IMR-90 (cell line): ENCODE measurements around the gene GNA15. TPM values are rescaled to one million over a fixed set of nuclear protein-coding genes. Genes with fewer than 3 reads are reported as not detected.

Source experiments
- ATAC-seq: fragments of 200-7000 bp; cut with Tn5 transposase; 2 replicates; pipeline ENCODE4 v1.9.1; 2020; ENCODE audit warnings: low read depth, mild to moderate bottlenecking, moderate library complexity
- BruUV-seq: library from RNA; stranded (reverse); fragments of 400-500 nt; replicated peaks from 2 replicates; lab custom pipeline; 2021; lab: Mats Ljungman, UMichigan
- CTCF ChIA-PET: fragments of 300-600 bp; formaldehyde crosslinking; extraction: SDS; loops from one replicate; lab custom pipeline; 2021; ENCODE audit warnings: antibody characterized with exemption; lab: Yijun Ruan, JAX
- POLR2A ChIA-PET: fragments of 300-600 bp; sonication (Branson Sonifier 250); formaldehyde crosslinking; loops from one replicate; lab custom pipeline; 2022; ENCODE audit warnings: antibody characterized with exemption; ENCODE audit not compliant: unreplicated experiment; lab: Charles Lee
- DNase-seq: peaks from one replicate; pipeline ENCODE4 v3.0.0; 2013
- H2AFZ ChIP-seq: replicated peaks from 2 replicates; pipeline ENCODE3; 2013; ENCODE audit warnings: low read length, mild to moderate bottlenecking; ENCODE audit not compliant: poor library complexity
- H2AK5ac ChIP-seq: 2 replicates; pipeline ENCODE4 v1.6.1; 2013; ENCODE audit warnings: low read depth, low read length, inconsistent platforms
- H2AK9ac ChIP-seq: replicated peaks from 2 replicates; pipeline ENCODE3; 2013; ENCODE audit warnings: mild to moderate bottlenecking, low read depth, low read length, moderate library complexity; ENCODE audit not compliant: poor library complexity
- H2BK120ac ChIP-seq: 2 replicates; pipeline ENCODE4 v1.6.1; 2013; ENCODE audit warnings: low read depth, low read length, inconsistent platforms
- H2BK15ac ChIP-seq: 3 replicates; pipeline ENCODE4 v1.6.1; 2013; ENCODE audit warnings: low read depth, low read length, inconsistent platforms
- H2BK20ac ChIP-seq: 2 replicates; pipeline ENCODE4 v1.6.1; 2013; ENCODE audit warnings: low read depth, mild to moderate bottlenecking, inconsistent platforms, low read length, moderate library complexity
- H2BK5ac ChIP-seq: 2 replicates; pipeline ENCODE4 v1.6.1; 2013; ENCODE audit warnings: mild to moderate bottlenecking, low read depth, low read length, inconsistent platforms; ENCODE audit not compliant: poor library complexity, severe bottlenecking
- H3K14ac ChIP-seq: replicated peaks from 2 replicates; pipeline ENCODE4 v1.6.1; 2013; ENCODE audit warnings: low read depth, low read length, inconsistent platforms
- H3K18ac ChIP-seq: 2 replicates; pipeline ENCODE4 v1.6.1; 2013; ENCODE audit warnings: low read depth, low read length, control low read depth
- H3K23ac ChIP-seq: 2 replicates; pipeline ENCODE4 v1.6.1; 2013; ENCODE audit warnings: low read depth, low read length, inconsistent platforms
- H3K27ac ChIP-seq: 2 replicates; pipeline ENCODE4 v1.5.1; 2013; ENCODE audit warnings: mild to moderate bottlenecking, control low read depth, low read length; ENCODE audit not compliant: insufficient read depth
- H3K27me3 ChIP-seq: 2 replicates; pipeline ENCODE4 v1.6.1; 2013; ENCODE audit warnings: low read length; ENCODE audit not compliant: control insufficient read depth, insufficient read depth
- H3K36me3 ChIP-seq: 2 replicates; pipeline ENCODE4 v1.6.1; 2013; ENCODE audit warnings: low read length, mixed read lengths; ENCODE audit not compliant: control insufficient read depth, insufficient read depth
- H3K4ac ChIP-seq: 2 replicates; pipeline ENCODE4 v1.6.1; 2013; ENCODE audit warnings: low read depth, low read length, inconsistent platforms
- H3K4me1 ChIP-seq: 2 replicates; pipeline ENCODE4 v1.6.1; 2013; ENCODE audit warnings: low read length, mixed read lengths; ENCODE audit not compliant: control insufficient read depth, insufficient read depth
- H3K4me2 ChIP-seq: 2 replicates; pipeline ENCODE4 v1.6.1; 2013; ENCODE audit warnings: low read depth, mild to moderate bottlenecking, control low read depth, low read length, moderate library complexity
- H3K4me3 ChIP-seq: 2 replicates; pipeline ENCODE4 v1.5.1; 2013; ENCODE audit warnings: low read depth, mild to moderate bottlenecking, control low read depth, low read length, moderate library complexity; ENCODE audit not compliant: insufficient read depth
- H3K56ac ChIP-seq: 2 replicates; pipeline ENCODE4 v1.6.1; 2013; ENCODE audit warnings: low read length, inconsistent platforms; ENCODE audit not compliant: insufficient read depth; ENCODE audit errors: extremely low read depth
- H3K79me1 ChIP-seq, 2 experiments: 2 replicates each; pipeline ENCODE4 v1.6.1; 2013; ENCODE audit warnings: low read length in 2 of 2, inconsistent platforms in 1 of 2, low read depth in 1 of 2
- H3K9ac ChIP-seq: 2 replicates; pipeline ENCODE4 v1.6.1; 2013; ENCODE audit warnings: low read depth, low read length, control low read depth
- H3K9me1 ChIP-seq: 2 replicates; pipeline ENCODE4 v1.6.1; 2013; ENCODE audit warnings: low read length, inconsistent platforms; ENCODE audit not compliant: insufficient read depth
- H3K9me3 ChIP-seq: 2 replicates; pipeline ENCODE4 v1.6.1; 2013; ENCODE audit warnings: low read length; ENCODE audit not compliant: control insufficient read depth, insufficient read depth
- H4K20me1 ChIP-seq: 2 replicates; pipeline ENCODE4 v1.6.1; 2013; ENCODE audit warnings: low read length, inconsistent platforms; ENCODE audit not compliant: insufficient read depth
- H4K5ac ChIP-seq: 2 replicates; pipeline ENCODE4 v1.6.1; 2013; ENCODE audit warnings: mild to moderate bottlenecking, low read depth, low read length, control low read depth
- H4K8ac ChIP-seq, 2 experiments: 2 replicates each; pipeline ENCODE4 v1.6.1; 2013; ENCODE audit warnings: low read depth in 2 of 2, low read length in 2 of 2, control low read depth in 1 of 2, inconsistent platforms in 1 of 2
- H4K91ac ChIP-seq: 2 replicates; pipeline ENCODE4 v1.6.1; 2013; ENCODE audit warnings: low read depth, low read length, inconsistent platforms; ENCODE audit not compliant: insufficient read depth
- CHD1 ChIP-seq: IDR thresholded peaks from 2 replicates; pipeline ENCODE4 v1.6.1; 2012; ENCODE audit warnings: low read depth, low read length, improper control_type of control experiment
- FOS ChIP-seq: fragments of 150-350 bp; IDR thresholded peaks from 2 replicates; pipeline ENCODE4 v1.6.1; 2016; ENCODE audit warnings: low read depth, low read length
- POLR2A ChIP-seq: IDR thresholded peaks from 2 replicates; pipeline ENCODE4 v1.6.1; 2012; ENCODE audit warnings: mild to moderate bottlenecking, low read depth, low read length
- WGBS, 2 experiments: methylation state at CpG; one replicate each; pipeline versions ENCODE4 v1.1.5 to v1.1.7; 2013; ENCODE audit warnings: missing lambda C conversion rate in 2 of 2; ENCODE audit not compliant: insufficient read length in 1 of 2; ENCODE audit errors: extremely low coverage in 2 of 2; 5-methylcytosine and 5-hydroxymethylcytosine counted together
- dilution Hi-C: fragments of 300-500 bp; cut with HindIII; formaldehyde crosslinking; loops from one replicate; pipeline ENCODE4 v1.14.3; 2018; ENCODE audit warnings: low sequenced_read_pairs; ENCODE audit not compliant: unreplicated experiment
- in situ Hi-C: fragments of 300-500 bp; cut with MboI; formaldehyde crosslinking; loops from 3 replicates; pipeline ENCODE4 v1.14.3; 2019; ENCODE audit warnings: low sequenced_read_pairs, inconsistent platforms, mixed read lengths
- intact Hi-C: fragments of 100-400 bp; cut with micrococcal nuclease; formaldehyde crosslinking; loops from 2 replicates; pipeline ENCODE4 v1.10.0; 2022
- polyA plus RNA-seq, 3 experiments: library from polyadenylated mRNA; depleted of rRNA; stranded (reverse); fragments of >200 nt; gene quantifications; 2 replicates each; pipeline ENCODE4 v1.2.3, GENCODE V29; 2012; ENCODE audit warnings: low replicate concordance in 1 of 3
- total RNA-seq: library from RNA; depleted of rRNA; stranded (reverse); fragments of >200 nt; gene quantifications from 2 replicates; pipeline ENCODE4 v1.2.3, GENCODE V29; 2012
- TF ChIP-seq, protein P1 (sequence below): fragments of 150-350 bp; IDR thresholded peaks from 2 replicates; pipeline ENCODE4 v1.6.1; 2017; ENCODE audit warnings: mild to moderate bottlenecking, antibody characterized with exemption, low read length, low read depth

The GNA15 gene
- total and polyA plus RNA-seq, 2 of the 4 experiments (the other 2 are of a cell fraction), result 0.18 TPM; not detected in 1

DNA sequence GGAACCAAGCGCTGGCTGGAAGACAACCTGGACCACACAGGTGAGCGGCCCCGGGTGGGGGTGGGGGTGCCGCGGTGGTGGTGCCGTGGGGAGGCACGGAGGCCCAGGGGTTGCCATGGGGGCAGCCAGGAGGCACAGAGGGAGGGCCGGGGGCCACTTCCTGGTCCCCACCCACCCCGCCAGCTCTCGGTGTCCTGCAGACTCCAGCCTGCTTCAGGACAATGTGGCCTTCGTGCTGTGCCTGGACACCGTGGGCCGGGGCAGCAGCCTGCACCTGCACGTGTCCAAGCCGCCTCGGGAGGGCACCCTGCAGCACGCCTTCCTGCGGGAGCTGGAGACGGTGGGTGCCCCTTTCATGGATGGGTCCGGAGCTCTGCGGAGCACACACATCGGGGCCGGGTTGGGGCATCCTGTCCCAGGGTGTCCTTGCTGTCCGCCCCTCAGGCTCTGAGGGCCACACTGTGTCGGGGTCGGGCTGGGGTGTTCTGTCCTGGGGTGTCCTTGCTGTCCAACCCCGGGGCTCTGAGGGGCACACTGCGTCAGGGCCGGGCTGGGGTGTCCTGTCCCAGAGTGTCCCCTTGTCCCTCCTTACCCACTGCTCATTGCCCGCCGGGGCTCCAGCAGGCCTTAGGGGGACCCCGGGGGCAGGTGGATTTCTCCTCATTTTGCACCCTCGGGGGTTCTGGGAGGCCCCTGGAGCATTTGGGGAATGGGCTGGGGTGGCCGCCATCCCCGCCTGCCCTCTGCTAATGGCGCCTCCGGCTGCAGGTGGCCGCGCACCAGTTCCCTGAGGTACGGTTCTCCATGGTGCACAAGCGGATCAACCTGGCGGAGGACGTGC is 68.2 kb downstream of the GNA15 start:
- no peak overlapping the region for H2AK9ac ChIP-seq
- TF ChIP-seq POLR2A (no peak), FOS (no peak), CHD1 (no peak)
- TF ChIP-seq, protein P1, sequence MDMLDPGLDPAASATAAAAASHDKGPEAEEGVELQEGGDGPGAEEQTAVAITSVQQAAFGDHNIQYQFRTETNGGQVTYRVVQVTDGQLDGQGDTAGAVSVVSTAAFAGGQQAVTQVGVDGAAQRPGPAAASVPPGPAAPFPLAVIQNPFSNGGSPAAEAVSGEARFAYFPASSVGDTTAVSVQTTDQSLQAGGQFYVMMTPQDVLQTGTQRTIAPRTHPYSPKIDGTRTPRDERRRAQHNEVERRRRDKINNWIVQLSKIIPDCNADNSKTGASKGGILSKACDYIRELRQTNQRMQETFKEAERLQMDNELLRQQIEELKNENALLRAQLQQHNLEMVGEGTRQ, result no peak
- no peaks in the 10 kb centered on the region for H3K27me3 ChIP-seq
- no peak overlapping the region for H3K4ac ChIP-seq
- no peaks in the 10 kb centered on the region for H3K9me3 ChIP-seq
- no peaks in the 10 kb centered on the region for H3K4me1 ChIP-seq
- intact Hi-C loops, result no loop called here
- BruUV-seq, result no TSS peak
- no peak overlapping the region for H3K27ac ChIP-seq
- no peak overlapping the region for H3K14ac ChIP-seq
- H3K56ac ChIP-seq, result no peak overlapping the region
- H3K23ac ChIP-seq, result no peak overlapping the region
- no peak overlapping the region for H2AK5ac ChIP-seq
- POLR2A ChIA-PET, result no interaction called here
- H3K9me1 ChIP-seq, result no peaks in the 10 kb centered on the region
- H4K91ac ChIP-seq, result no peak overlapping the region
- ATAC-seq (no peak), DNase-seq (no peak)
- peaks cover 37% of the 10 kb centered on the region for H3K36me3 ChIP-seq
- H2BK120ac ChIP-seq, result no peak overlapping the region
- no peaks in the 10 kb centered on the region; a peak in 2 of 4 replicates for H3K79me1 ChIP-seq
- no peak overlapping the region for H3K18ac ChIP-seq
- no peak overlapping the region for H4K8ac ChIP-seq
- H2BK5ac ChIP-seq, result no peak overlapping the region
- no peak overlapping the region for H3K4me2 ChIP-seq
- no peak overlapping the region for H3K4me3 ChIP-seq
- no peak overlapping the region for H2BK15ac ChIP-seq
- 93% methylated on average over 23 of the region's 43 CpGs; no CpG with 5 or more reads in 1 of the 2 experiments for WGBS, 2 experiments
- dilution Hi-C loops, result no loop called here
- no peaks in the 10 kb centered on the region for H4K20me1 ChIP-seq
- no peak overlapping the region for H2BK20ac ChIP-seq
- in situ Hi-C loops, result no loop called here
- CTCF ChIA-PET, result no interaction called here
- no peak overlapping the region for H3K9ac ChIP-seq
- no peak overlapping the region for H2AFZ ChIP-seq
- no peak overlapping the region for H4K5ac ChIP-seq
